Measurements from ENCODE around the gene USP27X. TPM values are rescaled to one million over a fixed set of nuclear protein-coding genes. Genes with fewer than 3 reads are reported as not detected.

USP27X gene
- total RNA-seq, 3 donors from 2014 or later: 2.2 to 4.7 (median 2.3) TPM

- no peak overlapping the region for H3K27ac ChIP-seq
- intact Hi-C loops (cut with DNase I; ENCODE audit: low total_unique reads): no loop called here
These were observed 41.8 kb downstream of the USP27X start for GRCh38 chrX:49921109-49921508.

GRCh38 chrX:49922291-49923241 lies 43.3 kb downstream of the USP27X start, which contains the start of gene CLCN5:
CLCN5 (plus strand) TSS chrX:49922596; CDS start chrX:49925299, 2,703 bp downstream.
- no peaks in the 10 kb centered on the region for H3K4me1 ChIP-seq
- H3K27me3 ChIP-seq: peaks cover 0 to 17% of the 10 kb centered on the region in 2 donors
- intact Hi-C loops (cut with DNase I; ENCODE audit: low total_unique reads): no loop called here
- TF ChIP-seq POLR2A (IDR thresholded peaks at IDR 0.05) (no peak), CTCF (IDR thresholded peaks at IDR 0.05) (no peak), POLR2AphosphoS5 (IDR thresholded peaks at IDR 0.05) (peak in 1 of 3 donors; percentile 34)
- DNase-seq (ENCODE audit: low spot score in 2 of 2): peak; percentile 91 to 94
- H3K4me3 ChIP-seq: peak within 1 kb of the TSS; percentile 66 to 69 (median 67)
- H3K27ac ChIP-seq: peak within 1 kb of the TSS; percentile 65 to 74
- no peaks in the 10 kb centered on the region for H3K36me3 ChIP-seq
- no peaks in the 10 kb centered on the region for H3K9me3 ChIP-seq

More at GRCh38 chrX:49921109-49921508, 41.8 kb downstream of the USP27X start:
- no peak overlapping the region for H3K4me3 ChIP-seq
- TF ChIP-seq POLR2AphosphoS5 (IDR thresholded peaks at IDR 0.05) (no peak), CTCF (IDR thresholded peaks at IDR 0.05) (no peak), POLR2A (IDR thresholded peaks at IDR 0.05) (no peak)
- no peak for DNase-seq (ENCODE audit: low spot score in 2 of 2)
- no peaks in the 10 kb centered on the region for H3K36me3 ChIP-seq
- no peaks in the 10 kb centered on the region for H3K9me3 ChIP-seq
- no peaks in the 10 kb centered on the region for H3K4me1 ChIP-seq
- H3K27me3 ChIP-seq: peaks cover 0 to 17% of the 10 kb centered on the region in 2 donors

- no peak for TF ChIP-seq POLR2AphosphoS5 (IDR thresholded peaks at IDR 0.05)
- no peak for TF ChIP-seq CTCF (IDR thresholded peaks at IDR 0.05)
- no peak for TF ChIP-seq POLR2A (IDR thresholded peaks at IDR 0.05)
- Histone ChIP-seq H3K9me3 (no peaks in the 10 kb centered on the region), H3K27ac (no peak overlapping the region), H3K4me1 (no peaks in the 10 kb centered on the region), H3K36me3 (no peaks in the 10 kb centered on the region), H3K4me3 (no peak overlapping the region), H3K27me3 (peaks cover 0 to 27% of the 10 kb centered on the region in 2 donors)
- intact Hi-C loops (cut with DNase I; ENCODE audit: low total_unique reads): no loop called here
- DNase-seq (ENCODE audit: low spot score in 2 of 2): no peak
These were observed 45.9 kb downstream of the USP27X start for GRCh38 chrX:49925176-49925575.

GRCh38 chrX:49930039-49930438 lies 50.8 kb downstream of the USP27X start:
- no peaks in the 10 kb centered on the region for H3K9me3 ChIP-seq
- intact Hi-C loops (cut with DNase I; ENCODE audit: low total_unique reads): no loop called here

More at GRCh38 chrX:49930039-49930438, 50.8 kb downstream of the USP27X start:
- TF ChIP-seq POLR2AphosphoS5 (IDR thresholded peaks at IDR 0.05) (no peak), POLR2A (IDR thresholded peaks at IDR 0.05) (no peak), CTCF (IDR thresholded peaks at IDR 0.05) (no peak)
- Histone ChIP-seq H3K4me1 (no peaks in the 10 kb centered on the region), H3K4me3 (no peak overlapping the region), H3K36me3 (no peaks in the 10 kb centered on the region), H3K27me3 (peaks cover 0 to 29% of the 10 kb centered on the region in 2 donors), H3K27ac (no peak overlapping the region)
- DNase-seq (ENCODE audit: low spot score in 2 of 2): no peak

Other genes with a start within 250 kb of the USP27X start
- gene PAGE1, start 183.5 kb upstream of the USP27X start, total RNA-seq: not detected
- gene PAGE4, start 50.2 kb upstream of the USP27X start, total RNA-seq: not detected
- 1 to 10 TPM; 5.0 to 7.5 (median 6.6) TPM for gene CLCN5, start 43.1 kb downstream of the USP27X start, total RNA-seq